Measurements from ENCODE around the gene TACC3. TPM values are rescaled to one million over a fixed set of nuclear protein-coding genes. Genes with fewer than 3 reads are reported as not detected.

The TACC3 gene
- total RNA-seq, 1 donor from 2014 or later = 20.5 TPM

- DNase-seq (no peak), ATAC-seq (ENCODE audit: low read depth) (no peak)
- Mint-ChIP-seq H3K27me3 (no peaks in the 10 kb centered on the region), H3K4me1 (peaks cover 4% of the 10 kb centered on the region), H3K36me3 (ENCODE audit: low read depth) (no peaks in the 10 kb centered on the region), H3K9me3 (no peaks in the 10 kb centered on the region), H3K27ac (no peak overlapping the region), H3K4me3 (no peak overlapping the region)
- CTCF ChIA-PET = interaction anchor here (1.1 kb wide), 1 partner anchor 60 kb away, joined by 5 read pairs; no protein-coding TSS in a partner anchor
- intact Hi-C loops (cut with micrococcal nuclease) = no loop called here
- POLR2A ChIA-PET = no interaction called here
- TF ChIP-seq, protein P1, sequence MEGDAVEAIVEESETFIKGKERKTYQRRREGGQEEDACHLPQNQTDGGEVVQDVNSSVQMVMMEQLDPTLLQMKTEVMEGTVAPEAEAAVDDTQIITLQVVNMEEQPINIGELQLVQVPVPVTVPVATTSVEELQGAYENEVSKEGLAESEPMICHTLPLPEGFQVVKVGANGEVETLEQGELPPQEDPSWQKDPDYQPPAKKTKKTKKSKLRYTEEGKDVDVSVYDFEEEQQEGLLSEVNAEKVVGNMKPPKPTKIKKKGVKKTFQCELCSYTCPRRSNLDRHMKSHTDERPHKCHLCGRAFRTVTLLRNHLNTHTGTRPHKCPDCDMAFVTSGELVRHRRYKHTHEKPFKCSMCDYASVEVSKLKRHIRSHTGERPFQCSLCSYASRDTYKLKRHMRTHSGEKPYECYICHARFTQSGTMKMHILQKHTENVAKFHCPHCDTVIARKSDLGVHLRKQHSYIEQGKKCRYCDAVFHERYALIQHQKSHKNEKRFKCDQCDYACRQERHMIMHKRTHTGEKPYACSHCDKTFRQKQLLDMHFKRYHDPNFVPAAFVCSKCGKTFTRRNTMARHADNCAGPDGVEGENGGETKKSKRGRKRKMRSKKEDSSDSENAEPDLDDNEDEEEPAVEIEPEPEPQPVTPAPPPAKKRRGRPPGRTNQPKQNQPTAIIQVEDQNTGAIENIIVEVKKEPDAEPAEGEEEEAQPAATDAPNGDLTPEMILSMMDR (IDR thresholded peaks at IDR 0.05) = no peak
Measured at GRCh38 chr4:1752284-1753041, 31.1 kb downstream of the TACC3 start.

DNA sequence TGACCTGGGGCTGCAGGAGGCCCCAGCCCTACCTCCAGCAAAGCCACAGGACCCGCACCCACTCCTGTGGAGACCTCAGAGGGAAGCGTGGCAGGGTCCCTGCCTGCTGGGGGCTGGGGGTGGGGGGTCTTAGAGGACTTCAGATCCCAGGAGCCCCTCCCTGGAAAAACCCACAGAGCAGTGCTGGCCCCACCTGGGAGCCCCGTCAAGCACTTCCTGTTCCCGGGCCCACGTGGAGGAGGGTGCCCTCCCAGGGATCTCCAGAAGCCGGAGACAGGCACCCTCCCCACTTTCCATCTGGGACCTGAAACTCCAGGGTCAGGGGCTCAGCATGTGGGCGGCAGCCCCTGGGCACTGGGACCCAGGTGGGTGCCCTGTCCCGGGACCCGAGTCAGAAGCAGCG lies 32.0 kb downstream of the TACC3 start:
- CTCF ChIA-PET = no interaction called here
- ATAC-seq (ENCODE audit: low read depth) = no peak
- DNase-seq = no peak
- H3K4me3 Mint-ChIP-seq = no peak overlapping the region
- H3K9me3 Mint-ChIP-seq = no peaks in the 10 kb centered on the region
- TF ChIP-seq, protein P1 (IDR thresholded peaks at IDR 0.05) = no peak
- H3K36me3 Mint-ChIP-seq (ENCODE audit: low read depth) = no peaks in the 10 kb centered on the region
- H3K27me3 Mint-ChIP-seq = peaks cover 3% of the 10 kb centered on the region
- H3K4me1 Mint-ChIP-seq = peaks cover 4% of the 10 kb centered on the region
- POLR2A ChIA-PET = no interaction called here
- intact Hi-C loops (cut with micrococcal nuclease) = no loop called here
- no peak overlapping the region for H3K27ac Mint-ChIP-seq

- TF ChIP-seq, protein P1 (IDR thresholded peaks at IDR 0.05) = no peak
- Mint-ChIP-seq H3K27ac (no peak overlapping the region), H3K27me3 (peaks cover 3% of the 10 kb centered on the region), H3K4me3 (no peak overlapping the region), H3K36me3 (ENCODE audit: low read depth) (no peaks in the 10 kb centered on the region), H3K9me3 (no peaks in the 10 kb centered on the region), H3K4me1 (peaks cover 4% of the 10 kb centered on the region)
- CTCF ChIA-PET = no interaction called here
- no peak for ATAC-seq (ENCODE audit: low read depth)
- no peak for DNase-seq
- POLR2A ChIA-PET = no interaction called here
- intact Hi-C loops (cut with micrococcal nuclease) = no loop called here
Measured at GRCh38 chr4:1753697-1754311, 32.5 kb downstream of the TACC3 start.

GRCh38 chr4:1754336-1754735 lies 33.0 kb downstream of the TACC3 start:
- Mint-ChIP-seq H3K4me1 (peaks cover 4% of the 10 kb centered on the region), H3K27ac (no peak overlapping the region), H3K4me3 (no peak overlapping the region), H3K9me3 (no peaks in the 10 kb centered on the region), H3K36me3 (ENCODE audit: low read depth) (no peaks in the 10 kb centered on the region), H3K27me3 (peaks cover 3% of the 10 kb centered on the region)
- DNase-seq = no peak
- intact Hi-C loops (cut with micrococcal nuclease) = no loop called here
- ChIA-PET CTCF (no interaction called here), POLR2A (no interaction called here)
- no peak for ATAC-seq (ENCODE audit: low read depth)
- TF ChIP-seq, protein P1 (IDR thresholded peaks at IDR 0.05) = no peak

- no peak for ATAC-seq (ENCODE audit: low read depth)
- no peaks in the 10 kb centered on the region for H3K36me3 Mint-ChIP-seq (ENCODE audit: low read depth)
- POLR2A ChIA-PET = no interaction called here
- CTCF ChIA-PET = no interaction called here
- TF ChIP-seq, protein P1 (IDR thresholded peaks at IDR 0.05) = no peak
- no peaks in the 10 kb centered on the region for H3K9me3 Mint-ChIP-seq
- peaks cover 3% of the 10 kb centered on the region for H3K27me3 Mint-ChIP-seq
- H3K27ac Mint-ChIP-seq = no peak overlapping the region
- no peak overlapping the region for H3K4me3 Mint-ChIP-seq
- H3K4me1 Mint-ChIP-seq = peaks cover 4% of the 10 kb centered on the region
- intact Hi-C loops (cut with micrococcal nuclease) = no loop called here
- no peak for DNase-seq
Measured at GRCh38 chr4:1755297-1755696, 34.0 kb downstream of the TACC3 start.
